GM12878 (cell line): Measurements from ENCODE around the gene FAM107A. TPM values are rescaled to one million over a fixed set of nuclear protein-coding genes. Genes with fewer than 3 reads are reported as not detected.

Source experiments
- ELK1 ChIP-seq: IDR thresholded peaks from 2 replicates; pipeline ENCODE4 v1.6.1; 2012; ENCODE audit warnings: low read depth, low read length, improper control_type of control experiment
- JUND ChIP-seq: IDR thresholded peaks from 2 replicates; pipeline ENCODE4 v1.6.1; 2012; ENCODE audit warnings: low read depth, mild to moderate bottlenecking, low read length, improper control_type of control experiment, moderate library complexity
- NR2F1 ChIP-seq: fragments of 450-650 bp; conservative IDR thresholded peaks from 2 replicates; pipeline ENCODE4 v1.6.1; 2017; ENCODE audit warnings: mild to moderate bottlenecking
- PML ChIP-seq: IDR thresholded peaks from 2 replicates; pipeline ENCODE4 v1.6.1; 2012; ENCODE audit warnings: low read length, inconsistent platforms
- POU2F2 ChIP-seq: IDR thresholded peaks from 3 replicates; pipeline ENCODE4 v1.6.1; 2011; ENCODE audit warnings: low read depth, mild to moderate bottlenecking, low read length, borderline replicate concordance
- RELB ChIP-seq: fragments of 450-650 bp; IDR thresholded peaks from 2 replicates; pipeline ENCODE4 v1.6.1; 2017; ENCODE audit warnings: low read depth, mild to moderate bottlenecking, moderate library complexity
- REST ChIP-seq: IDR thresholded peaks from 2 replicates; pipeline ENCODE4 v1.6.1; 2012; ENCODE audit warnings: mild to moderate bottlenecking, low read depth, low read length
- SPI1 ChIP-seq: IDR thresholded peaks from 2 replicates; pipeline ENCODE4 v1.6.1; 2011; ENCODE audit warnings: low read depth, mild to moderate bottlenecking, low read length, moderate library complexity, borderline replicate concordance; ENCODE audit not compliant: insufficient read depth
- USF2 ChIP-seq: IDR thresholded peaks from 2 replicates; pipeline ENCODE4 v1.6.1; 2011; ENCODE audit warnings: low read depth, low read length, improper control_type of control experiment, borderline replicate concordance
- ZNF384 ChIP-seq: IDR thresholded peaks from 2 replicates; pipeline ENCODE4 v1.6.1; 2012; ENCODE audit warnings: low read depth, mild to moderate bottlenecking, low read length, improper control_type of control experiment, borderline replicate concordance
- polyA plus RNA-seq, 11 experiments: library from polyadenylated mRNA; depleted of rRNA in 4 of 11; unstranded in 6 of 11; stranded (reverse) in 5 of 11; fragments of >200 nt; fragmentation: Nextera tagmentation in 4 of 11; fragmentation: Illumina TruSeq in 1 of 11; extraction: Ambion mirVana in 4 of 11; extraction: Trizol in 1 of 11; gene quantifications; 1 replicate in 1 of 11; 2 replicates in 10 of 11; pipeline versions ENCODE4 v1.2.1 to v1.2.3, GENCODE V29; 2011 to 2016; ENCODE audit warnings: inconsistent platforms in 2 of 11, missing spikeins in 2 of 11, low read depth in 1 of 11
- total RNA-seq, 4 experiments: library from RNA; depleted of rRNA in 3 of 4; stranded (reverse); fragments of >200 nt in 3 of 4; fragmentation: Illumina TruSeq in 1 of 4; extraction: Trizol in 1 of 4; gene quantifications; 2 replicates each; pipeline versions ENCODE4 v1.2.1 to v1.2.3, GENCODE V29; 2013 to 2021
- TF ChIP-seq, protein P1 (sequence below): IDR thresholded peaks from 2 replicates; pipeline ENCODE4 v1.6.1; 2012; ENCODE audit warnings: improper control_type of control experiment, low read depth, low read length; ENCODE audit not compliant: insufficient replicate concordance
- TF ChIP-seq, protein P2 (sequence below): fragments of 450-650 bp; IDR thresholded peaks from 2 replicates; pipeline ENCODE4 v1.6.1; 2018; ENCODE audit warnings: mild to moderate bottlenecking, low read depth, moderate library complexity; ENCODE audit not compliant: partially characterized antibody
- TF ChIP-seq, protein P3 (sequence below): IDR thresholded peaks from 2 replicates; pipeline ENCODE4 v1.6.1; 2011; ENCODE audit warnings: low read depth, mild to moderate bottlenecking, low read length, moderate library complexity, borderline replicate concordance; ENCODE audit errors: extremely low read depth

Gene FAM107A
- total and polyA plus RNA-seq, 10 of the 15 experiments (the other 5 are each of a cell fraction or from before 2014, with no cell fraction given): not detected

DNA sequence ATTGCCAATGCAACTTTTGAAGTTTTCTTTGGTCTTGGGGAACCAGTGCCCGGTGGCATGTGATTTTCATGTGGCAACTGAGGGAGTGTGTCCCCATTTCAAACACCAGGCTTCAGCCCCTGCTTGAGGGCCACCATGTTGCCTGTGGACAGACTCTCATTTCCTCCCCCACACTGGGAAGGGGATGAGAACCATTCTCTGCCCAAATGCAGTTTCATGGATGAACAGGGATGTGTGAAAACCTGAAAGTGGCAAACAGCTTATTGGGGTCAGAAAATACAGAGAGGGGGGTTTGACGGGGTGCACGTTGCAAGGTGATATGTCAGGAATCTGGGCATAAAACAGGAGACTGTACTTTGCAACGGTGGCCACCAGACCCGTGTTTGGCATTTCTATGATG is 6.3 kb downstream of the FAM107A start (continued):
- TF ChIP-seq, protein P1, sequence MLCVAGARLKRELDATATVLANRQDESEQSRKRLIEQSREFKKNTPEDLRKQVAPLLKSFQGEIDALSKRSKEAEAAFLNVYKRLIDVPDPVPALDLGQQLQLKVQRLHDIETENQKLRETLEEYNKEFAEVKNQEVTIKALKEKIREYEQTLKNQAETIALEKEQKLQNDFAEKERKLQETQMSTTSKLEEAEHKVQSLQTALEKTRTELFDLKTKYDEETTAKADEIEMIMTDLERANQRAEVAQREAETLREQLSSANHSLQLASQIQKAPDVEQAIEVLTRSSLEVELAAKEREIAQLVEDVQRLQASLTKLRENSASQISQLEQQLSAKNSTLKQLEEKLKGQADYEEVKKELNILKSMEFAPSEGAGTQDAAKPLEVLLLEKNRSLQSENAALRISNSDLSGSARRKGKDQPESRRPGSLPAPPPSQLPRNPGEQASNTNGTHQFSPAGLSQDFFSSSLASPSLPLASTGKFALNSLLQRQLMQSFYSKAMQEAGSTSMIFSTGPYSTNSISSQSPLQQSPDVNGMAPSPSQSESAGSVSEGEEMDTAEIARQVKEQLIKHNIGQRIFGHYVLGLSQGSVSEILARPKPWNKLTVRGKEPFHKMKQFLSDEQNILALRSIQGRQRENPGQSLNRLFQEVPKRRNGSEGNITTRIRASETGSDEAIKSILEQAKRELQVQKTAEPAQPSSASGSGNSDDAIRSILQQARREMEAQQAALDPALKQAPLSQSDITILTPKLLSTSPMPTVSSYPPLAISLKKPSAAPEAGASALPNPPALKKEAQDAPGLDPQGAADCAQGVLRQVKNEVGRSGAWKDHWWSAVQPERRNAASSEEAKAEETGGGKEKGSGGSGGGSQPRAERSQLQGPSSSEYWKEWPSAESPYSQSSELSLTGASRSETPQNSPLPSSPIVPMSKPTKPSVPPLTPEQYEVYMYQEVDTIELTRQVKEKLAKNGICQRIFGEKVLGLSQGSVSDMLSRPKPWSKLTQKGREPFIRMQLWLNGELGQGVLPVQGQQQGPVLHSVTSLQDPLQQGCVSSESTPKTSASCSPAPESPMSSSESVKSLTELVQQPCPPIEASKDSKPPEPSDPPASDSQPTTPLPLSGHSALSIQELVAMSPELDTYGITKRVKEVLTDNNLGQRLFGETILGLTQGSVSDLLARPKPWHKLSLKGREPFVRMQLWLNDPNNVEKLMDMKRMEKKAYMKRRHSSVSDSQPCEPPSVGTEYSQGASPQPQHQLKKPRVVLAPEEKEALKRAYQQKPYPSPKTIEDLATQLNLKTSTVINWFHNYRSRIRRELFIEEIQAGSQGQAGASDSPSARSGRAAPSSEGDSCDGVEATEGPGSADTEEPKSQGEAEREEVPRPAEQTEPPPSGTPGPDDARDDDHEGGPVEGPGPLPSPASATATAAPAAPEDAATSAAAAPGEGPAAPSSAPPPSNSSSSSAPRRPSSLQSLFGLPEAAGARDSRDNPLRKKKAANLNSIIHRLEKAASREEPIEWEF: no peak
- TF ChIP-seq POU2F2 (no peak), ZNF384 (no peak), JUND (no peak), NR2F1 (no peak), REST (no peak), USF2 (no peak), ELK1 (no peak), RELB (no peak), PML (no peak), SPI1 (no peak)
- TF ChIP-seq, protein P2, sequence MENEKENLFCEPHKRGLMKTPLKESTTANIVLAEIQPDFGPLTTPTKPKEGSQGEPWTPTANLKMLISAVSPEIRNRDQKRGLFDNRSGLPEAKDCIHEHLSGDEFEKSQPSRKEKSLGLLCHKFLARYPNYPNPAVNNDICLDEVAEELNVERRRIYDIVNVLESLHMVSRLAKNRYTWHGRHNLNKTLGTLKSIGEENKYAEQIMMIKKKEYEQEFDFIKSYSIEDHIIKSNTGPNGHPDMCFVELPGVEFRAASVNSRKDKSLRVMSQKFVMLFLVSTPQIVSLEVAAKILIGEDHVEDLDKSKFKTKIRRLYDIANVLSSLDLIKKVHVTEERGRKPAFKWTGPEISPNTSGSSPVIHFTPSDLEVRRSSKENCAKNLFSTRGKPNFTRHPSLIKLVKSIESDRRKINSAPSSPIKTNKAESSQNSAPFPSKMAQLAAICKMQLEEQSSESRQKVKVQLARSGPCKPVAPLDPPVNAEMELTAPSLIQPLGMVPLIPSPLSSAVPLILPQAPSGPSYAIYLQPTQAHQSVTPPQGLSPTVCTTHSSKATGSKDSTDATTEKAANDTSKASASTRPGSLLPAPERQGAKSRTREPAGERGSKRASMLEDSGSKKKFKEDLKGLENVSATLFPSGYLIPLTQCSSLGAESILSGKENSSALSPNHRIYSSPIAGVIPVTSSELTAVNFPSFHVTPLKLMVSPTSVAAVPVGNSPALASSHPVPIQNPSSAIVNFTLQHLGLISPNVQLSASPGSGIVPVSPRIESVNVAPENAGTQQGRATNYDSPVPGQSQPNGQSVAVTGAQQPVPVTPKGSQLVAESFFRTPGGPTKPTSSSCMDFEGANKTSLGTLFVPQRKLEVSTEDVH: no peak
- TF ChIP-seq, protein P3, sequence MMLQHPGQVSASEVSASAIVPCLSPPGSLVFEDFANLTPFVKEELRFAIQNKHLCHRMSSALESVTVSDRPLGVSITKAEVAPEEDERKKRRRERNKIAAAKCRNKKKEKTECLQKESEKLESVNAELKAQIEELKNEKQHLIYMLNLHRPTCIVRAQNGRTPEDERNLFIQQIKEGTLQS: no peak
